Measurements from ENCODE around the gene TNFRSF21. TPM values are rescaled to one million over a fixed set of nuclear protein-coding genes. Genes with fewer than 3 reads are reported as not detected.

TNFRSF21 gene
- total and polyA plus RNA-seq, 10 of the 15 experiments (the other 5 are each of a cell fraction or from before 2014, with no cell fraction given) = 0.09 to 1.0 (median 0.27) TPM

DNA sequence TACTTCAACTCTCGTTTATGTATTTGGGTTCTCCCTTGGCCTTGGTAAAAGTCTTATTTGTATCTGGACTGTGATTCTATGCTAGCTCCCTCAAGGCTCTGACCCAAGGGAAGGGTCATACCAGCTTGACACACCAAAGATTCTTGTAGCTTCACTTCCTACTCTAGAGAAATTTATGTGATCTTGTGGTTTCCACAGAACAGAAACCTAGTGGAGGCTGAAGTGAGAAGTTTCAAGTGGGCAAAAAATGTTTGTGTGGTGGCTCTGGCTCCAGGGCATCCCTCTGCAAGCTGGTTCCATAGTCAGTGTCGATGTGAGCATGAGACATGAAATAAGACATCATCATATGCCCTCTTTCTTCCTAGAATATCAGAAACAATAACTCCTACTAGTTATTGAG, 48.1 kb upstream of the TNFRSF21 start (continued):
- TF ChIP-seq, protein P1, sequence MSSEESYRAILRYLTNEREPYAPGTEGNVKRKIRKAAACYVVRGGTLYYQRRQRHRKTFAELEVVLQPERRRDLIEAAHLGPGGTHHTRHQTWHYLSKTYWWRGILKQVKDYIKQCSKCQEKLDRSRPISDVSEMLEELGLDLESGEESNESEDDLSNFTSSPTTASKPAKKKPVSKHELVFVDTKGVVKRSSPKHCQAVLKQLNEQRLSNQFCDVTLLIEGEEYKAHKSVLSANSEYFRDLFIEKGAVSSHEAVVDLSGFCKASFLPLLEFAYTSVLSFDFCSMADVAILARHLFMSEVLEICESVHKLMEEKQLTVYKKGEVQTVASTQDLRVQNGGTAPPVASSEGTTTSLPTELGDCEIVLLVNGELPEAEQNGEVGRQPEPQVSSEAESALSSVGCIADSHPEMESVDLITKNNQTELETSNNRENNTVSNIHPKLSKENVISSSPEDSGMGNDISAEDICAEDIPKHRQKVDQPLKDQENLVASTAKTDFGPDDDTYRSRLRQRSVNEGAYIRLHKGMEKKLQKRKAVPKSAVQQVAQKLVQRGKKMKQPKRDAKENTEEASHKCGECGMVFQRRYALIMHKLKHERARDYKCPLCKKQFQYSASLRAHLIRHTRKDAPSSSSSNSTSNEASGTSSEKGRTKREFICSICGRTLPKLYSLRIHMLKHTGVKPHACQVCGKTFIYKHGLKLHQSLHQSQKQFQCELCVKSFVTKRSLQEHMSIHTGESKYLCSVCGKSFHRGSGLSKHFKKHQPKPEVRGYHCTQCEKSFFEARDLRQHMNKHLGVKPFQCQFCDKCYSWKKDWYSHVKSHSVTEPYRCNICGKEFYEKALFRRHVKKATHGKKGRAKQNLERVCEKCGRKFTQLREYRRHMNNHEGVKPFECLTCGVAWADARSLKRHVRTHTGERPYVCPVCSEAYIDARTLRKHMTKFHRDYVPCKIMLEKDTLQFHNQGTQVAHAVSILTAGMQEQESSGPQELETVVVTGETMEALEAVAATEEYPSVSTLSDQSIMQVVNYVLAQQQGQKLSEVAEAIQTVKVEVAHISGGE (CRISPR knock-in tag; IDR thresholded peaks at IDR 0.05) = no peak
- TF ChIP-seq, protein P2, sequence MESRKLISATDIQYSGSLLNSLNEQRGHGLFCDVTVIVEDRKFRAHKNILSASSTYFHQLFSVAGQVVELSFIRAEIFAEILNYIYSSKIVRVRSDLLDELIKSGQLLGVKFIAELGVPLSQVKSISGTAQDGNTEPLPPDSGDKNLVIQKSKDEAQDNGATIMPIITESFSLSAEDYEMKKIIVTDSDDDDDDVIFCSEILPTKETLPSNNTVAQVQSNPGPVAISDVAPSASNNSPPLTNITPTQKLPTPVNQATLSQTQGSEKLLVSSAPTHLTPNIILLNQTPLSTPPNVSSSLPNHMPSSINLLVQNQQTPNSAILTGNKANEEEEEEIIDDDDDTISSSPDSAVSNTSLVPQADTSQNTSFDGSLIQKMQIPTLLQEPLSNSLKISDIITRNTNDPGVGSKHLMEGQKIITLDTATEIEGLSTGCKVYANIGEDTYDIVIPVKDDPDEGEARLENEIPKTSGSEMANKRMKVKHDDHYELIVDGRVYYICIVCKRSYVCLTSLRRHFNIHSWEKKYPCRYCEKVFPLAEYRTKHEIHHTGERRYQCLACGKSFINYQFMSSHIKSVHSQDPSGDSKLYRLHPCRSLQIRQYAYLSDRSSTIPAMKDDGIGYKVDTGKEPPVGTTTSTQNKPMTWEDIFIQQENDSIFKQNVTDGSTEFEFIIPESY (IDR thresholded peaks at IDR 0.05) = no peak
- TF ChIP-seq JUND (IDR thresholded peaks at IDR 0.05; ENCODE audit: low read depth, low read length) (no peak), TAF1 (IDR thresholded peaks at IDR 0.05; ENCODE audit: borderline replicate concordance, low read depth, low read length) (no peak), RCOR1 (conservative IDR thresholded peaks at IDR 0.05; ENCODE audit: low read depth, low read length) (no peak), TARDBP (IDR thresholded peaks at IDR 0.05; ENCODE audit: borderline replicate concordance) (no peak), SMC3 (IDR thresholded peaks at IDR 0.05; ENCODE audit: borderline replicate concordance, low read length) (no peak), MEF2B (IDR thresholded peaks at IDR 0.05; ENCODE audit: partially characterized antibody, poor library complexity, severe bottlenecking) (peak; percentile 21), NR2F1 (conservative IDR thresholded peaks at IDR 0.05) (0 out of 2 replicates have a peak, but pooled peaks have one; percentile 31), SPI1 (IDR thresholded peaks at IDR 0.05; ENCODE audit: borderline replicate concordance, insufficient read depth, low read depth, low read length) (peak; percentile 62; the same call in 1 of the 2 replicates), KAT2A (conservative IDR thresholded peaks at IDR 0.05; ENCODE audit: control insufficient read depth, low read depth, low read length) (no peak), RUNX3 (IDR thresholded peaks at IDR 0.05; ENCODE audit: low read length) (peak; percentile 55; the same call in 1 of the 2 replicates), MTA2 (IDR thresholded peaks at IDR 0.05; ENCODE audit: low read depth) (no peak), BACH1 (IDR thresholded peaks at IDR 0.05; ENCODE audit: borderline replicate concordance) (no peak), IKZF1 (conservative IDR thresholded peaks at IDR 0.05) (peak; percentile 16; the same call in 1 of the 2 replicates), SIN3A (IDR thresholded peaks at IDR 0.05; ENCODE audit: low read depth, low read length) (no peak)
- TF ChIP-seq, protein P3, sequence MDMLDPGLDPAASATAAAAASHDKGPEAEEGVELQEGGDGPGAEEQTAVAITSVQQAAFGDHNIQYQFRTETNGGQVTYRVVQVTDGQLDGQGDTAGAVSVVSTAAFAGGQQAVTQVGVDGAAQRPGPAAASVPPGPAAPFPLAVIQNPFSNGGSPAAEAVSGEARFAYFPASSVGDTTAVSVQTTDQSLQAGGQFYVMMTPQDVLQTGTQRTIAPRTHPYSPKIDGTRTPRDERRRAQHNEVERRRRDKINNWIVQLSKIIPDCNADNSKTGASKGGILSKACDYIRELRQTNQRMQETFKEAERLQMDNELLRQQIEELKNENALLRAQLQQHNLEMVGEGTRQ (IDR thresholded peaks at IDR 0.05; ENCODE audit: borderline replicate concordance, low read depth, low read length) = no peak
- TF ChIP-seq, protein P4, sequence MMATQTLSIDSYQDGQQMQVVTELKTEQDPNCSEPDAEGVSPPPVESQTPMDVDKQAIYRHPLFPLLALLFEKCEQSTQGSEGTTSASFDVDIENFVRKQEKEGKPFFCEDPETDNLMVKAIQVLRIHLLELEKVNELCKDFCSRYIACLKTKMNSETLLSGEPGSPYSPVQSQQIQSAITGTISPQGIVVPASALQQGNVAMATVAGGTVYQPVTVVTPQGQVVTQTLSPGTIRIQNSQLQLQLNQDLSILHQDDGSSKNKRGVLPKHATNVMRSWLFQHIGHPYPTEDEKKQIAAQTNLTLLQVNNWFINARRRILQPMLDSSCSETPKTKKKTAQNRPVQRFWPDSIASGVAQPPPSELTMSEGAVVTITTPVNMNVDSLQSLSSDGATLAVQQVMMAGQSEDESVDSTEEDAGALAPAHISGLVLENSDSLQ (IDR thresholded peaks at IDR 0.05) = no peak
